ENCODE results near the gene PSMD1.
"Not testable (repeated sequence)": the region's sequence is repeated elsewhere in the genome, so short reads cannot be mapped to it uniquely, and the experiment has no call there.

Gene PSMD1

DNA sequence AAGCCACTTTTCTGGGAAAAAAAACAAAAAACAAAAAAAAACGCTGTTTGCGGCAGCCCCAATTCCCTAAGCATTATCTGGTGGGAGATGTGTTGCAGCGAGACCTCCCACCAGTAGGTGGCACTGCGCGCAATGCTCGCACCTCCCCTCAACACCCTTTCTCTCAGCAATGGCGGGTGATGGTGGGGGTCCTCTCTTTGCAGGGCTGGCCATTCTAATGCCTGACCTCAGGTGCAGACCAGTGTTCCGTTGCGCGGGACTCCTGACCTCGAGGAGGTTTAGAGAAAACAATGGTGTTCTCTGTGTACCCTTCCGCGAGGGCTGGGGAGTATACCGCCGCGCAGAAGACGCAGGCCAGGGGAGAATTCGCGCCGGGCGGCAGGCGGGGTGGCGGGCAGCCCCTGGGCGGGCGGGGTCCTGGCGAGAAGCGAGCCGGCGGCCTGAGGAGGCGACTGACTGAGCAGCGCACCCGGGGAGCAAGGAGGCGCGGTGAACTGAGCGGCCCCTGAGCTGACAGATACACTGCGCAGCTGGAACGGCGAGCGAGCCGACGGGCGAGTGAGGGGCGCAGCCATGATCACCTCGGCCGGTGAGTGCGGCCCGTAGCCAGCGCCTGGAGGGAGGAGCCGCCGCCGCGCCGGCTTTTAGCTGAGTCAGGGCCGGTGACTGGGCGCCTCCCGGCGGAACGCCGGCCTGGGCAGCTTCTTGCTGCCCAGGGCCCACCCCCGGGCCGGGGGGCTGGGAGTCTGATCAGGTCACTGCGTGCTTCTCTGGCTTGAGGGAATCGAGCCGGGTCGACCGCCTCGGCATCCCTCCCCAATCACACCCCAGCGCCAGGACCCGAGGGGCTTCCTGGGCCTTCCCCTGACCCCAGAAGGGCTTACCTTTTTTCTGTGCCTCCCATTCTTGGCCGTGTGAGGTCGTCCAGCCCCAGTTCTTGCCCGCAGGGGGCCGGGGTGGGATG lies at the start of gene PSMD1:
Gene PSMD1, plus strand, starts transcription at position 415 of the 964 bp plus-strand sequence. Its CDS starts 159 bp downstream, at position 574.
- peak; percentile 96 for DNase-seq

DNA sequence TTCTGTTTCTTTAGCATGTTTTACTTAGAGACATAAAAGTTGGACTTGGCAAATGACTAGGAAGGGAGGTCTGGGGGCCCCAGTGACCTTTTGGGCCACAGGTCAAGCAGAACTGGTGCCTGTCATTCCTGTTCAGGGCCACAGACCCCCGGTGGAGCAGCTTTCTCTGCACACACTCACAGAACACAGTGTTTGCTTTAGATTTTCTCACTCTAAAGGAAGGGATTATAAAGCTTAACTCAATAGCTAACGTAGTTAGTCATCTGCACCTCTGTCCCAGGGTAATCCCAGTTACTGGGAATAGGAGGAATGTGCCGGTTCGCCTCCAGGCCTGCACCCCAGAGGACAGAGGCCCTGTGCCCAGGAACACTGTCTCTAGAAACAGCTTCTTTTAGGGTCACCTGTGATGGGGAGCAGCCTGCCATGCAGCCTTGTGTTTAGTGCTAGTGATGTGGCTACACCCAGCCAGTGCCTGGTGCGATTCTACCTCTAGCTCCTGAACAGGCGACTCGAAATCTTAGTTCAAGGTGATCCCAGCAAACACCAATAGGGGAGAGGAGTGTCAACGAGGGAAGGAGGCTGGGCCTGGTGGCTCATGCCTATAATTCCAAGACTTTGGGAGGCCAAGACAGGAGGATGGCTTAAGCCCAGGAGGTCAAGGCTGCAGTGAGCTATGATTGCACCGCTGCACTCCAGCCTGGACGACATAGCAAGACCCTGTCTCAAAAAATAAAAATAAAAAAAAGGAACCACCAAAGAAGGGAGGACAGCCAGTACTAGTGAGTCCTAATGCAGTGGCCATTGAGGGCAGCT lies 49.2 kb upstream of the PSMD1 start:
- DNase-seq: no peak

DNA sequence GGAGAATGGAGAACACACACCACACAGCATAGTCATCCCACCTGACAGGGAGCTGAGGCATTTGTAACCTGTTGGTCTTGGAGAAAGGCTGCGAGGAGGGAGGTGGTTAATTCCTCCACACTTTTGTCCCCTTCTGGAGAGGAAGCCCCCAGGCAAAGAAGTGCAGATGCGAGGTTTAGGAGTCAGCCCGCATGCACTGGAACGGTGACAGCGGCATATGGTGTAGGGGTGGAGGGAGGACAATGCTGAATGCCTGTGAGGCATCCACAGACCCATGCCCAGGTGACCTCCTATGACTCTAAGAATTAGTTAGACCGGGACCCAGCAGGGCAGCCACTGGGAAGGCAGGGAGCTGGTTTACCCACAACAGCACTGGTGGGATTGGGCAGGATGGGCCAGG lies 48.5 kb upstream of the PSMD1 start:
- DNase-seq: no peak

DNA sequence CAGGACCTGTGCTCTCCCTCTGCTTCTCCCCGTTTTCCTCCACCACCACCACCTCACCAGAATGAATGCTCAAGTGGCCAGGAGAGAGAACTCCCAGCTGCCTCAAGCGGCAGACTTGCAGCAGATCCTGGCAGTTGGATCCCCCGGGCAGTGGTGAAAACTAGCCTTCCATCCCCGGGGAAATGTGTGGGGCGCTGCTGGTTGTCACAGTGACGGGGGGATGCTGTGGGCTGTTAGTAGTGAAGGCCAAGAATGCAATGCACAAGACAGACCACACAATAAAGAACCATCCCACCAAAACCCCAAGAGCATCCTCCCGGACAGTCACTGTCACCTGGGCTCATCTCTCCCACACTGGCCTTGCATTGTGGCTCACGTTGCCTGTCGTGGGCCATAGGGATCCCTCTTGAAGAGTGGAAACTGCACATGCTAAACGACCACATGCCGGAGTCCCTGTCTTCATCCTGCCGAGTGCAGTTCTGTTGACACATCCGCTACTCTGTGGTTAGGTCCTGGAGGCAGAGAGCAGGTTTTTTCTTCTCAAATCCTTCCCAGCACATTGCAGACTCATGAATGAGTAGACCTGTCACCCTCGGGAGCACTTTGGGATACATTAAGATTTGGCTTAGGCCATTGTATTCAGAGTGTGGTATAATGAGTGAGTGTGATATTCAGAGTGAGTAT lies 47.3 kb upstream of the PSMD1 start:
- DNase-seq: no peak

DNA sequence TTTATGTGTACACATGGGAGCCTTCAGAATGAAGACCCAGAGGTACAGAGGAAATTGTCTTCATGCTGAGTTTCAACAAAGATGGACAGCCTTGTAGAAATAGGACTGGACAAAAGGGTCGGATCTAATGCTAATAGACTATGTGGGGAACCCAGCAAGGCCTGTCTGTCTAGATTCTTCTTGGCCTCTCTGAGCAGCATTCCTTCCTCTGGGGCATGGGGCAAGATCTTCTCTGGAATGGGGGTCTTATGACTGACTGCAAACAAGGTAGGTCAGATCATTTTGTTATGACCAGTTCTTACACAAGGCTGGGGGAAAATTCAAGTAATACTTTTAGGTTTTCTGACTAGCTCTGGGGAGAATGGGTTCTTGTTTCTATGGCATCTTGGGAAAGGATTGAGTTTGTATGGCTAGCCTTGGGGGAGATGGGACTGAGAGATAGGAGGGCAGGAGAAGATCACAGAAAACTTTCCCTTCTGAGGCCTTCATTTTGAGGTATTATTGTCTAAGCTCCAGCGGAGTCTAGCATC lies 46.4 kb upstream of the PSMD1 start:
- no peak for DNase-seq

DNA sequence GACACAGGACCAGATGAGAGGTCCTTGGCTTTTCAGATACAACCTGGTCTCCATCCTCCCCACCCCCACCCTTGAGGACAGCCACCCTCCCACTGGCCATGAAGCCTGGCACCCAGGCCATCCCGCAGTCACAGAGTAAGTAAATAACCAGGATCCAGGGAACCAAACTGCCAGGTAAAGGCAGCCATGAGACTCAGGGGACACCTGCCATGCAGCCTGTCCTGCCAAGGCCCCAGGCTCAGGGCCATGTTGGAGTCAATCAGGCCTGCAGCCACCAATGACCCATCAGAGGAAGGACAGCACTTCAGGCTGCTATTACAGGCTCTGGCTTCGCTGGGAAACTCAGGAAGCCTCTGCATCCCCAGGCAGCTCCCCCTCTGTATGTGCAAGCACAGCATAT lies 45.1 kb upstream of the PSMD1 start:
- DNase-seq: no peak

DNA sequence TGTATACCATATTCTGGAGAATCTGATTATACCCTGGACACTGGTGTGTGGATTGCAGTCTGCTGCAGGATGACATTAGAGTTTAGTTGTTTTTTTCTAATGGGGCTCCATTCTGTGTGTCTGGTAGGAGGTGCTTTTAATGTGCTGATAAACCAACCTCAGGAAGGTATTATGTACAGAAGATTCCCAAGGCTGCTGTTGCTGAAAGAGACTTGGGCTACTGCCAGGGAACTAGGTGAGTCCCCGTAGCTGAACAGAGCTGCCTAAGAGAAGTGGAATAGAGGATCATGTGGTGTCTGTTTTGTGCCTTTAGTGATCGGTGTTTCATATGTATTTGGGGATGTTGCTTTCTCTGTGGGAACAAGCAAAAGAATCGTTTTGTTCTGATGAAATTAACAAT lies 44.2 kb upstream of the PSMD1 start:
- no peak for DNase-seq

DNA sequence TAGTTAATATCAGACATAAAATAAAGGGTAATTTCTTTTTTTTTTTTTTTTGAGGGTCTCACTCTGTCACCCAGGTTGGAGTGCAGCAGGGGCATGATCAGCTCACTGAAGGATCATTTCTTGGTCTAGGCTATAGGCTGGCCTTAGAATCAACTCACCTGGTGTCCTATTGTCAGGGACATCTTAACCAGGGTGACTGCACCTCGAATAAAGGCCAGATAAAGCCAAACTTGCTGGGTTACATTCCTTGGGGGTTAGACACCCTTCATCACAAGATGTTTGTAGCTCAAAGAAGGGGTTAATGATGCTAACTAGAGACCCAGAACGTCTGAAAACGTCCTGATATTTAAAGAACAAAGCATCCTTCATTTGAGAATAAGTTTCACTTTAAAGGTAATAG lies 42.8 kb upstream of the PSMD1 start:
- DNase-seq: no peak

DNA sequence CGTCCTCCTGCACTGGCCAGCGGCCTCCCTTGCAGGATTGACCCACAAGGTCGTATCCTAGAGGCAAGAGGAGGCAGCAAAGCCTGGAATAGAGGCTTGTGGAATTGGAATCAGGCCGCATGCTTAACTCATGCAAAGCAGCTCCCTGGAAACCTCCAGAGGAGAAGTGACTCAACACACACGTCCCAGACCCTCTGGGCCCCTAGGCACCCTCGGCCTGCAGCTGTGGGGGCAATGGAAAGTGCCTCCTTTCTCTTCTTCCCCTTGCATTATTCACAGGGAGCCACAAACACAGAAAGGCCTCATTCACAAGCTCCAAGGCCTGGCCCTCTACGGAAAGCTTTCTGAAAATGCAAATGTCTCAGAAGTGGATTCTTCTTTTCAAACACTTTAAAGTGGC lies 41.2 kb upstream of the PSMD1 start:
- no peak for DNase-seq

DNA sequence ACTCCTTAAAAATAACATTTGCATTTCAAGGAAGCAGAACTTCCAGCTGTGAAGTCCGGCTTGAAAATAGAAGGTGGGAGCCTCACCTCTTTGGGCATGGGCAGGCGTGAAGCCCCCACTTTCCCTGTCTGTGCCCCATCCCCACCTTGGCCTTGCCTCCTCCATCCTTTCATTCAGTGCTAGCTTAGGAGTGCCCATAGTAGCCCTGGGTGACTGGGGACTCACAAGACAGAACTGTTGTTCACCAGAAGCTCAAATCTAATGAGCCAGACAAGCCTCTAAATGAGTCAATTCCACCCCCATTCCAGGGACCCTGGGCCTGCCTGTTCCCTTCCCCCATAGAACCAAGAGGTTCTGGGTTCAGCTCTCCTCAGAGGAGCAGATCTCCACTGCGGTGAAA lies 40.7 kb upstream of the PSMD1 start:
- DNase-seq: no peak

DNA sequence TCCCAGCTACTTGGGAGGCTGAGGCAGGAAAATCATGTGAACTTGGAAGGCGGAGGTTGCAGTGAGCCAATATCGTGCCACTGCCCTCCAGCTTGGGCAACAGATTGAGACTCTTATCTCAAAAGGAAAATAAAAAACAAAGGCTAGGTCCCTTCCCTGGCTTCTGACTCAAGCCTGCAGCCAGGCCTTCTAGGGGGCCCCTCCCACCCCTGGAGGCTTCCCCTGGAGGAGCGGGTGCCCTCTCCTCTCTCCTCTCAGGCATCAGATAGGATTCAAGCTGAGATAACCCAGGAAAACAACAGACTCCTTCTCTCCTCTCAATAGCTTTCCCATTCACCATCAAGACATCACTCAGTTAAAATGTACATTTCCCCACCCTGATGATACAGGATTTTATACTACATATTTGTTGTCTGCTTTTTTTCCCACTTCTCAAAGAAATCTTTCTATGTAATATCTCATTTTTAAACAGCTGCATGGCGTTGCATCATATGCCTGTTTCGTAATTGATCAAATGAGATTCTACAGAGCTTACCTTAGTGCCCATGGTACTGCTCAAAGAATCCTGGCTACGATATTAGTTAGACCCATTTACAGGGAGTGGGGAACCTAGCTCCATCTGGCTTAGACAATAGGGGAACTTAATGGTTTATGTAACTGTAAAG lies 40.0 kb upstream of the PSMD1 start:
- DNase-seq: peak; percentile 25

DNA sequence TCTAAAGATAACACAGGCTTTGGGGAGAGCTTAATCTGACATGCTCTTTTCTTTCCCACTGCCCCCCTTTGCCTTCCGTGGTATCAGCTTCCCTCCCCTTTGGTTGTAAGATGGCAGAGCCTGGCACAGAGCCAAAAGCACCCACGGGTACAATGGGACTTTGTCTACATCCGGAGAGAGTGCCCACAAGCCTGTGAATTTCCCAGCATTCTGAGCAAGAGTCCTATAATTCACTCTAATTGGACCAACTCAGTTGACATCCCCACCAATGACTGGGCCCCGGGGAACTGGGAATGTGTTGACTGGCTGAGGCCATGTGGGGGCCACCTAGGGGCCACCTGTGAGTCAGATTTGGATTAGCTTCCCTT lies 39.5 kb upstream of the PSMD1 start:
- no peak for DNase-seq

DNA sequence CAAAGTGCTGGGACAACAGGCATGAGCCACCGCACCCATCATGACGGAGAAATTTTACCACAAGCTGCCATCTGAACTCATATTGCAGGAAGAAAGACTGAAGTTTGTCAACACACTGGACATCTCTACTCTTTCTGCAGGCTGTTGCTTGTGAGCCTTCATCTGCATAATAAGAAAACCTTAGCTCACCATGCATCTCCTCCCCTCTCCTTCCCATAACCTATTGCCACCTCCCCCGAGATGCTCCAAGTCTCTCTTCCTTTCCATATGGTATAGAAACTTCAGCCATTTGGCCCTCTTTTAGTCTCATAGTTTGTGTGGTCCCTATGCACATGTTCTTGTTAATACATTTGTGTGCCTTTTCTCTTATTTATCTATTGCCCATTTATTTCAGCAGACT lies 38.5 kb upstream of the PSMD1 start:
- no peak for DNase-seq

DNA sequence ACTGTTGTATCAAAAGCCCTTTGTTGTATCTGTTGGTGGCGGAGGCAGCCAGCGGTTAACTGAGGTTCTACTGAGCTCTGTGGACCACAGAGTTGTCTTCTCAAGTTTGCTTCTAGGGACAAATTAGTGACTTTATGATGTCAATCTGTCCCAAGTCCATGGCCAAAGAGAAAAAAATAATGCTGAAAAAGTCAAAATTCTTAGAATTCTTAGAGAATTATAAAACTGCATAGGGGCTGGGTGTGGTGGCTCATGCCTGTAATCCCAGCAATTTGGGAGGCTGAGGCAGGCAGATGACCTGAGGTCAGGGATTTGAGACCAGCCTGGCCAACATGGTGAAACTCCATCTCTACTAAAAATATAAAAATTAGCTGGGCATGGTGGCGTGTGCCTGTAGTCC lies 31.6 kb upstream of the PSMD1 start:
- not testable (repeated sequence) for DNase-seq

DNA sequence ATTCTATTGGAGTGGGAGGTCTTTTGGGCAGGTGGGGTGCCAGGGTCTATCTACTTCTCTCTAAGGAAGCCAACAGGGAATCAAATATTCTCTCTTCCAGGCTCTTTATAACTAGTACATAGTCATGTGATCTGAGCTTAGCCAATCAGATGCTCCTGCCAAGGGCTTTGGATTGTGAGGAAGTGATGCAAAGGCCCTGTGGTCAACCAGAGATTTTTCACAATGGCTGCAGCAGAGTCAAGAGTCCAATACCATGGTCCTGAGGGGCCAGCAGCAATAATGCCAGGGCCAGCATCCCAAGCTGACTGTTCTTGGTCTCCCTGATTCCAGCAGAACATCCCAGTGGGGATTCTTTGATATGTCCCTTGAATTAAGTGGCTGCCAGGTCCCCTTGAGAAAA lies 27.8 kb upstream of the PSMD1 start:
- DNase-seq: no peak

DNA sequence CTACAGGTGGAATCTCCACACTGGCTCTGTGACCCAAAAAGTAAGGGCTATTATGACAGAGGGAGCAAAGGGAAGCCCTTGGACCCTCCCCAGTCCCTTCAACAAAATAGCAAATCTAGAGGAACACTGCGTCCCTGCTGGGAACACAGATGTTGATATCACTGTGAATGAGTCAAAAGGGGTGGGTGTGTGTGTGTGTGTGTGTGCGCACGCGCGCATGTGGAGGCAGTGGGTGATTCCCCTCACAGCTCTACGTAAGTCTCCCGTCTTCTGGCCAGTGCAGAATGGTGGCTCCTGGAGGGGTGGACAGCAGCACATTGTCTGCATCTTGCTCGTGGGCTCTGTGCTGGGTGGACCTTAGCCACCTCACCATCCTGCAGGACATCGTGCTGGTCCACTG lies 27.1 kb upstream of the PSMD1 start:
- no peak for DNase-seq

DNA sequence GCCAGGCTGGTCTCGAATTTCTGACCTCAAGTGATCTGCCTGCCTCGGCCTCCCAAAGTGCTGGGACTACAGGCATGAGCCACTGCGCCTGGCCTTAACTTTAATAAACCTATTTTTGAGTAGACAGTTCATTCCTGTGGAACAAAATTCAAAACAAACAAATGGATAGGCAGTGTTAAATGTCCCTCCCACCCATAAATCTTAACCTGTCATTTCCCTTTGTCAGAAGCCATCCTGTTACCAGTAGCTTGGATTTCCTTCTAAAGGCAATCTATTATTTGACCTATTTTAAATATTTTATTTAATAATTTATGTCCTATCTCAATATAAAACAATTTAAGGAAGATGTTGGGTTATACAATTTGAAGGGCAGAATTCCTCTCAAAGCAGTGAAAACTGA lies 25.9 kb upstream of the PSMD1 start:
- no peak for DNase-seq

DNA sequence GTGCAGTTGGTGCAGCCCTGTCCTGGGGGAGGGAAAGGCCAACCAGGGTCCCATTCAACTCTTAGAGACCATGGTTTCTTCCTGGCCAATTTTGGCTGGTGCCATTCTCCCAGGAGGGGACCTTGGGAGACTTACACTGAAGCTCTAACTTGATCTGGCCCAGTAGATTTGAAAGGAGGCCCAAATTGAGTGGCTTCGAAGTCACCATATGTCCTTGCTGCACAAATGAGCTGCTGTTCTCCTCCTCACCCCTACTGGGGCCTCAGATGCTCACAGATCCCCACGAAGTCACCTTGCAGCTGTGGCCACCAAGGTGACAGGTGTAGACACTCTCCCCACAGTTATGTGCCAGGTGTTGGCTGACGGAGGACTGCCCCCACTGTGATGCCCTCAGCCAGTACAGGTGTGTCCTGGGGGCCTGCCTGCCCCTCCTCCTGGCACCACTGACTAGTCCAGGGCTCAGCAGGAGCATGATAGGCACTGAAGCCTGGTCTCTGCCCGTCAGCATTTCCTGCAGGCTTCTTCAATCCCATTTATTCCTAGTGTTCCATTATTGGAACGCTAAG lies 24.0 kb upstream of the PSMD1 start:
- DNase-seq: no peak

DNA sequence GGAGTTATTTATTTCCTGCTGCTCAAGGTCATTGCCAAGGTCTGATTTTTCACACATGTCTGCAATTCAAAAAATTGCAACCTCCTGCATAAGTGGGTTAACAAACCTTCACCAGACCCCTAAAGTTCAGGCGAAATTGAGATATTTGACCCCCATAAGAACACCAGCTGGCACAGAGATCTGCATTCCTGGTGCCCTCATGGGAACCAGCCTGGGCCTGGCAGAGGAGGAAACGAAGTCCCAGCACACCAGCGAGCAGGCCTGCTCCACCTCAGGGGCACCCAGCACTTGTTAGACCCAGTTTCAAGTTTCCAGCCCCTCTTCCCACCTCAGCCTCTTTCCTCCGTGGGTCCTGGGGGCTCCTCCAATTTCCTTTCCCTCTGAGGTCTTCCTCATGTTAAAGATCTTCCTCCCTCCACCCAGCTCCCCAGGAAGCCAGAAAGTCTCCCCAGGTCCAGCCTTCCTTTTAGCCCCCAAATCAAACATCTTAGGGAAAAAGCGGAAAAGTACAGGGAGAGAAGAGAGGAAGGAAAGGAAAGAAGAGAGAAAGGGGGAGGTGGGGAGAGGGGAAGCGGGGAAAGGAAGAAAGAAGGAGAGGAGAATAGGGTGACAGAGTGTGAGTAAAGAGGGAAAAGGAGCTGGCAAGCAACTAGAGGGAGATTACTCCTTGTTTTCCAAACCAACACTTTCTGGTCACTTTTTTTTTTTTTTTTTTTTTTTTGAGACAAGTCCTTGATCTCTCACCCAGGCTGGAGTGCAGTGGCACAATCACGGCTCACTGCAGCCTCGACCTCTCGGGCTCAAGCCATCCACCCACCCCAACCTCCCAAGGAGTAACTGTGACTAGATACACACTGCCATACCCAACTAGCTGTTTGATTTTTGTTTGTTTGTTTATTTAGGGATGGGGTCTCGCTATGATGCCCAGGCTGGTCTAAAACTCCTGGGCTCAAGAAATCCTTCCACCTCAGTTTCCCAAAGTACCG lies 23.2 kb upstream of the PSMD1 start:
- DNase-seq: no peak

DNA sequence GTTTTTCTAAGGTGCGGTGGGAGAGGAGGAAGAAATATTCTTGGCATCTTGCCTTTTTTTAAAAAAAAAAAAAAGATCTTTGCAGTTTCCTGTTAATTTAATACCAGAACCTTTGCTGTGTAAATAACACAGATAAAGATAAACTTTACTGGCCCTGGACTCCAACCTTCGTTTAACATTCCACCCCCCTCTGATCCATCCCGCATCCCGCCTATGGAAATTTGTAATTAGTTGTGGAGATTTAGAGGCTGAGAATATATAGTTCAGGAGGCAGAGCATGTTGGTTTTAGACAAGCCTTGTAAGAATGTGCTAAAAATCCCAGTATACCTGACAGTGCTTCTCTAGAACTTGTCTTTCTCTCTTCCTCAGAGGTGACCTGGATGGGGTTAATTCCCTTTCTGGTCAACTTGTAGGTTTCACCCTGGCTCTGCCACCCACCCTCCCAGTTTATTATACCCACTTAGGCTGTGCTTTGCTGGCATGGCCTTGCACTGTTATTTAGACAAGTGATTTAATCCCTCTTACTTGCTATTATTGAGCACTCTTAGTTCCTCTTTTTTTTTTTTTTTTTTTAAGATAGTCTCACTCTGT lies 22.3 kb upstream of the PSMD1 start:
- peak; percentile 52 for DNase-seq

DNA sequence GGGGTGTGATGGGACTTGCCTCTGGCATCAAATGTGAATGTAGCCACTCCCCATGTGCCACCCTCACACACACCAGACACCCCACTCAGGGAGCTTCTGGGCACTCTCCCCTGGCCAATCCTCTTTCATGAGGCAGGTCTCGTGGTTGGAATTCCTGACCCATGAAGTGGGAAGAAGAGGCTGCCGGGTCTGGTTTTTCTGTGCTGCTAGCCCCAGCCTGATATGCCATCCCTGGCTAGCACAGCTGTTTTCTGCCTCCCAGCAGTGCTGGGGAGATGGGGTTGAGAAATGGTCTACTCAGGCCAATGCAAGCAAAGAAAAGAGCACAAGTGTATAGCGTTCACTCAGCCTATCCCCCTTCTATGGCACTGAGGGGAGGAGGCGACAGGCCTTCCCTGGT lies 20.5 kb upstream of the PSMD1 start:
- no peak for DNase-seq
